ENCODE data around the gene SMIM14.

DNA sequence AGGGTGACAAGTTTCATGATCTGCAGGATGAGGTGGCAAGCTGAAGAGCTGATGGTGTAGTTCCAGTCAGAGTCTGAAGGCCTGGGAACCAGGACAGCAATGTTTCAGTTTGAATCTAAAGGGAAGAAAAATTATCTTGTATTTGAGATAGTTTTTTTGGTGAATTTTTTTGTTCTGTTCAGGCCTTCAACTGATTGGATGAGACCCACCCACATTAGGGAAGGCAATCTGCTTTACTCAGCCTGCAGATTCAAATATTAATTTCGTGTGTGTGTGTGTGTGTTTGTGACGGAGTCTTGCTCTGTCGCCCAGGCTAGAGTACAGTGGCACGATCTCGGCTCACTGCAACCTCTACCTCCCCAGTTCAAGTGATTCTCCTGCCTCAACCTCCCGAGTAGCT, 22.1 kb upstream of the SMIM14 start:
- no peak for TF ChIP-seq SIN3A (IDR thresholded peaks at IDR 0.05; ENCODE audit: borderline replicate concordance, insufficient read depth, low read length)
- no peak for TF ChIP-seq POLR2AphosphoS5 (IDR thresholded peaks at IDR 0.05; ENCODE audit: low read depth, low read length)
- TF ChIP-seq, protein P1, sequence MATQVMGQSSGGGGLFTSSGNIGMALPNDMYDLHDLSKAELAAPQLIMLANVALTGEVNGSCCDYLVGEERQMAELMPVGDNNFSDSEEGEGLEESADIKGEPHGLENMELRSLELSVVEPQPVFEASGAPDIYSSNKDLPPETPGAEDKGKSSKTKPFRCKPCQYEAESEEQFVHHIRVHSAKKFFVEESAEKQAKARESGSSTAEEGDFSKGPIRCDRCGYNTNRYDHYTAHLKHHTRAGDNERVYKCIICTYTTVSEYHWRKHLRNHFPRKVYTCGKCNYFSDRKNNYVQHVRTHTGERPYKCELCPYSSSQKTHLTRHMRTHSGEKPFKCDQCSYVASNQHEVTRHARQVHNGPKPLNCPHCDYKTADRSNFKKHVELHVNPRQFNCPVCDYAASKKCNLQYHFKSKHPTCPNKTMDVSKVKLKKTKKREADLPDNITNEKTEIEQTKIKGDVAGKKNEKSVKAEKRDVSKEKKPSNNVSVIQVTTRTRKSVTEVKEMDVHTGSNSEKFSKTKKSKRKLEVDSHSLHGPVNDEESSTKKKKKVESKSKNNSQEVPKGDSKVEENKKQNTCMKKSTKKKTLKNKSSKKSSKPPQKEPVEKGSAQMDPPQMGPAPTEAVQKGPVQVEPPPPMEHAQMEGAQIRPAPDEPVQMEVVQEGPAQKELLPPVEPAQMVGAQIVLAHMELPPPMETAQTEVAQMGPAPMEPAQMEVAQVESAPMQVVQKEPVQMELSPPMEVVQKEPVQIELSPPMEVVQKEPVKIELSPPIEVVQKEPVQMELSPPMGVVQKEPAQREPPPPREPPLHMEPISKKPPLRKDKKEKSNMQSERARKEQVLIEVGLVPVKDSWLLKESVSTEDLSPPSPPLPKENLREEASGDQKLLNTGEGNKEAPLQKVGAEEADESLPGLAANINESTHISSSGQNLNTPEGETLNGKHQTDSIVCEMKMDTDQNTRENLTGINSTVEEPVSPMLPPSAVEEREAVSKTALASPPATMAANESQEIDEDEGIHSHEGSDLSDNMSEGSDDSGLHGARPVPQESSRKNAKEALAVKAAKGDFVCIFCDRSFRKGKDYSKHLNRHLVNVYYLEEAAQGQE (IDR thresholded peaks at IDR 0.05; ENCODE audit: insufficient read depth in 1 of 2, low read depth in 2 of 2, low read length in 2 of 2) = no peak
- no peak for TF ChIP-seq TAF1 (IDR thresholded peaks at IDR 0.05; ENCODE audit: borderline replicate concordance, insufficient read depth, low read length)
- no peak for TF ChIP-seq FOXP2 (optimal IDR thresholded peaks at IDR 0.05; ENCODE audit: borderline replicate concordance, extremely low read depth, extremely low read length, insufficient read depth)
